Spleen (tissue), 7 donors: ENCODE results near the gene IKBKG.
"Not testable (repeated sequence)": the region's sequence is repeated elsewhere in the genome, so short reads cannot be mapped to it uniquely, and the experiment has no call there.

Experiments
- CTCF ChIP-seq, 11 experiments: fragments of 200-600 bp in 7 of 11; fragments of 450-650 bp in 4 of 11; sonication (generic) in 4 of 11; IDR thresholded peaks in 8 of 11; conservative IDR thresholded peaks in 3 of 11; 1 replicate in 7 of 11; 2 replicates in 4 of 11; pipeline versions ENCODE4 v1.4.0 to v1.8.0; 2016 to 2021; ENCODE audit warnings: antibody characterized with exemption in 11 of 11, inconsistent platforms in 4 of 11, mild to moderate bottlenecking in 1 of 11
- POLR2A ChIP-seq, 3 donors: fragments of 450-650 bp; IDR thresholded peaks; one replicate each; pipeline ENCODE4 v1.5.1; 2017; ENCODE audit warnings: antibody characterized with exemption in 3 of 3, mild to moderate bottlenecking in 1 of 3
- POLR2AphosphoS5 ChIP-seq, 3 donors: sonication (generic); formaldehyde crosslinking; IDR thresholded peaks; one replicate each; pipeline ENCODE4 v1.5.1; 2017; ENCODE audit warnings: antibody characterized with exemption in 3 of 3
- donor health status: DM: no; HTN: no; CAD: no; lungs with moderate emphysema.
- donor health status: DM: no; HTN: no; CAD: no.
- donor health status: DM: no; HTN: no; CAD: no.

DNA sequence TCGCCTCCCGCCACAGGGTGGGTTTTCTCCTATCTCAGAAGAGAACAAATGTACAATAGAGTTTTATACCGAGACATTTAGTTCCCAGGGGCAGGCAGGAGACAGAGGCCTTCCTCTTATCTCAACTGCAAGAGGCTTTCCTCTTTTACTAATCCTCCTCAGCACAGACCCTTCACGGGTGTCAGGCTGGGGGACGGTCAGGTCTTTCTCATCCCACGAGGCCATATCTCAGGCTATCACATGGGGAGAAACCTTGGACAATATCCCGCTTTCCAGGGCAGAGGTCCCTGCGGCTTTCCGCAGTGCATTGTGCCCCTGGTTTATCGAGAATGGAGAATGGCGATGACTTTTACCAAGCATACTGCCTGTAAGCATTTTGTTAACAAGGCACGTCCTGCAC lies 61.4 kb downstream of the IKBKG start:
- not testable (repeated sequence) for TF ChIP-seq POLR2AphosphoS5 (IDR thresholded peaks at IDR 0.05); CTCF (IDR thresholded peaks at IDR 0.05 in 8 of 11, conservative IDR thresholded peaks at IDR 0.05 in 3 of 11); POLR2A (IDR thresholded peaks at IDR 0.05)
